GM18868 (cell line): ENCODE data around the gene ATP1A3.

Experiments
- ATAC-seq: cut with Tn5 transposase; IDR thresholded peaks from one replicate; pipeline ENCODE4 v1.9.1; 2021; ENCODE audit warnings: mild to moderate bottlenecking, moderate library complexity; ENCODE audit not compliant: unreplicated experiment

The ATP1A3 gene

DNA sequence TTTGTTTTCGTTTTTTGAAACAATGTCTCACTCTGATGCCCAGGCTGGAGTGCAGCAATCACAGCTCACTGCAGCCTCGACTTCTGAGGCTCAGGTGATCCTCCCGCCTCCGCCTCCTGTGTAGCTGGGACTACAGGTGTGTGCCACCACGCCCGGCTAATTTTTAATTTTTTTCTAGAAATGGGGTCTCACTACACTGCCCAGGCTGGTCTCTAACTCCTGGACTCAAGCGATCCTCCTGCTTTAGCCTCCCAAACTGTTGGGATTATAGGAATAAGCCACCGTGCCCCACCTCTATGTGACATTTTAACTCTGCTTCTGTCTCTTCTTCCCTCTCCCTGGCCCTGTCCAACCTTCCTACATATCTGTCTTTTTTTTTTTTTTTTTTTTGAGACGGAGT is 5.1 kb downstream of the ATP1A3 start:
- ATAC-seq = no peak

DNA sequence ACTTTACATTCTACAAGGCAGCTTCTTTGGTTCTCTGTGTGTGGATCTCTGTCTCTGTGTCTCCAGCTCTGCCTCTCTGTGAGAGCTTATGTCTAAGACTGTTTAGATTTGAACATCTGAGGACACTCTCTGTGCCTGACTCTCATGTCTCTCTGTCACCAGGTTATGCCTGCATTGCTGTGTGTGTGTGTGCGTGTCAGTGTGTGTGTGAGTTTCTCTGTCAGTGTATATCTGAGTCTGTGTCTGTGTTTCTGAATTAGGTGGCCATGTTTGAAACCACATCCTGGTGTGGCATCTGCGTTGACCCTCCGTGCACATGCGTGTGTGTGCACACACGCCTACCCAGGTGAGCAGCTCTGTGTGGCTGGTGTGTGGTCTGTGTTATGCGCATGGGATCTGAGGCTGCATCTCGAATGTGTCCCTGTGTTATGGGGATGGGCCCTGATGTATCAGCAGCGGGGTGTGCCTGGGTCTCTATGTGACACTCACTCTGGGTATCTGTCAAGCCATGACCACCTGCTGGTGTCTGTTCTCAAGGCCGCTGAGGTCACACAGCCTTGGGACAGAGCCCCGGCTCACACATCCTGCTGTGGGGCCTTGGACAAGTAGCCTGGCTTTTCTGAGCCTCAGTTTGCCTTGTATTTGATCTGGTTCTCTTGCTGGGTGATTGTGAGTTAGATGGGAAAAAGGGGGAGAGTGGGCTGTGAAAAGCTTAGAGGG is 6.7 kb downstream of the ATP1A3 start:
- no peak for ATAC-seq

GRCh38 chr19:41984961-41985360 is 9.1 kb downstream of the ATP1A3 start:
- ATAC-seq = no peak

- no peak for ATAC-seq
These were observed 12.3 kb downstream of the ATP1A3 start for GRCh38 chr19:41981724-41982123.

- no peak for ATAC-seq
These were observed 15.6 kb downstream of the ATP1A3 start for GRCh38 chr19:41978470-41978869.

- no peak for ATAC-seq
These were observed 16.1 kb downstream of the ATP1A3 start for GRCh38 chr19:41977916-41978315.

- no peak for ATAC-seq
These were observed 19.4 kb downstream of the ATP1A3 start for GRCh38 chr19:41974652-41975051.

- no peak for ATAC-seq
These were observed 22.7 kb downstream of the ATP1A3 start for GRCh38 chr19:41971363-41971762.

- no peak for ATAC-seq
These were observed 24.1 kb downstream of the ATP1A3 start for GRCh38 chr19:41969772-41970458.

- no peak for ATAC-seq
These were observed 25.1 kb downstream of the ATP1A3 start for GRCh38 chr19:41968751-41969595.

GRCh38 chr19:41967054-41967783 is 26.8 kb downstream of the ATP1A3 start:
- ATAC-seq = no peak

DNA sequence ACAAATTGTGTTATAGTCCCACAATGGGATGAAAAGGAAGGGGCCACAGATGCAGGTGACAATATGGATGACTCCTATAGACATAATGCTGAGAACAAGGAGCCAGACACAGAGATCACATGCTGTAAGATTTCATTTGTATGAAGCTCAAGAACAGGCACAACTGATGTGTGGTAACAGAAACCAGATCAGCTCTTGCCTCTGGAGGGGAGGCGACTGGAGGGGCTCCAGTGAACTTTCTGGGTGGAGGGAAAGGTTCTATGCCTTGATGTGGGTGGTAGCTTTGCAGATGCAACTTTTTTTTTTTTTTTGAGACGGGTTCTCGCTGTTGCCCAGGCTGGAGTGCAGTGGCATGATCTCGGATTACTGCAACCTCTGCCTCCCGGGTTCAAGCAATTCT is 28.9 kb downstream of the ATP1A3 start:
- no peak for ATAC-seq

GRCh38 chr19:41960973-41961372 is 33.1 kb downstream of the ATP1A3 start:
- no peak for ATAC-seq

DNA sequence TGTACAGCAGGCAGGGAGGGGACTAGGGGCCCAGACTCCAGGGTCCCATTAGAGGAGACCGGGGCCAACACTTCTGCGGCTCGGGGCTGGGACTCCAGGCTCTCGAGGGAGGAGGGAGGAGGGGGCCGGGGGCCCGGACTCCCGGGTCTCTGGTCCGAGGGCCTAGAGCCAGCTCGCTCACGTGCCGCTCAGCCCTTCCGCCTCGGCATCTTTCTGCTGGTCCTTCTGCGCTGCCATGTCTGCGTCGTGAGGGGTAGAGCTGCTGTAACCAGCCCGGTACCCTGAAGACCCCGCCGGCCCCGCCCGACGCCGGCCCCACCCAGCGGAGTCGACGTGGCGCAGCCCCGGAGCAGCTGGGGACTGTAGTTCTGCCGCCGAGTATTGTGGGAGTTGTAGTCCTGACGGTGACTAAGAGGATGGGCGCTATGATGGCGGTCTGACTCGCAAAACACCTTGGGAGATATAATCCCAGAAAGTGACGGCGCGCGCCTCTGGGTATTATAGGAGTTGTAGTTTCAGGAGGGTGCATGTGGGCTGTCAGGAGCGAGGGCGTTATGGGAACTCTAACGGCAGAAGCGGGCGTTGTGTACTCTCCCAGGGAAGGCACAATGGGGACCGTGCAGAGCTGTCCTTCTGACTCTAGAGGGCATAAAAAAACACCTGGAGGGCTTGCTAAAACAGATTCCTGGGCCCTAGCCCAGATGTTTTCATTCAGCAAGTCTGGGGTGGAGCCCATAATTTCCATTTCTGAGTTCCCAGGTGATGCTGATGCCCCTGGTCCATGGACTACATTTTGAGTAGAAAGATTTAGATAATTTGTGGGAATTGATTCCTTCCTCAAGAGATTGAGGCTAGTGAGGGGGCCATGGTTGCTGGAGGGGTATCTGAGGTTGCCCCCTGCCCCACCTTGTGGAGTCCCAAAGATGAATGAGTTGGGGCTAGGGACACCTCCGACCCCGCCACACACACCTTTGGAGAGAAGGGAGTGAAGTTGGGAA is 34.7 kb downstream of the ATP1A3 start, which contains the start of gene RABAC1:
TSS of gene RABAC1 (minus strand) at position 266 of the 998 bp plus-strand sequence. CDS start at position 237, 29 bp downstream.
- ATAC-seq = peak; percentile 87

GRCh38 chr19:41958367-41959055 is 35.5 kb downstream of the ATP1A3 start:
- ATAC-seq = peak; percentile 59

GRCh38 chr19:41957838-41958366 is 36.1 kb downstream of the ATP1A3 start:
- no peak for ATAC-seq

DNA sequence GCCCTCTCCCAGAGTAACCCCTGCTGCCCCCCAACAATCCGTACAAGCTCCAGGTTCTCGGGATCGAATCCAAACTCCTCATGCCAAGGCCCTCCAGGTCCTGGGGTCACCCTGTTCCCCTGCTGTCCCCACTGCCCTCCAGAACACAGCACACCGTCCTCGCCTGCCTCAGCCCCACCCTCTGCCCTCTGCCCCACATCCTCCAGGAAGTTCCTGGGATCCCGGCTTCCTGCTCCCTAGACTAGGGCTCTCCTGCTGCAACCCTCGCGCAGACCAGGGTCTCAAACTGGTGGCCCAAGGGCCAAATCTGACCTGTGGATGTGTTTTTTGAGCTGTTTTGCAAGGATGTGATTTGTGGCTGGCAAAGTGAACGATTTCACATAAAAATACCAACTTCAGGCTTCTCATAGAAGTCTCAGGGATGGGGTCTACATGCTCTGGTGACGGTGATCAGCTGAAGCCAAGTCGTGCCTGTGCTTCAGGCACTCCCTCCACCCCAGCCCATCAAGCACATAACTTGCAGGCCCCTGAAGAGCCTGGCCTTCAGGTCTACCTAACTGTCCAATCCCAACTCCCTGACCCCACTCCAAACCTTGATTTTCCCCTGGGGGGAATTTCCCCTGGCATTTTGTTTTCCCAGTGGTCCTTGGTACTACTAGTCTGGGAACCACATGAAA is 36.7 kb downstream of the ATP1A3 start:
- ATAC-seq = no peak

DNA sequence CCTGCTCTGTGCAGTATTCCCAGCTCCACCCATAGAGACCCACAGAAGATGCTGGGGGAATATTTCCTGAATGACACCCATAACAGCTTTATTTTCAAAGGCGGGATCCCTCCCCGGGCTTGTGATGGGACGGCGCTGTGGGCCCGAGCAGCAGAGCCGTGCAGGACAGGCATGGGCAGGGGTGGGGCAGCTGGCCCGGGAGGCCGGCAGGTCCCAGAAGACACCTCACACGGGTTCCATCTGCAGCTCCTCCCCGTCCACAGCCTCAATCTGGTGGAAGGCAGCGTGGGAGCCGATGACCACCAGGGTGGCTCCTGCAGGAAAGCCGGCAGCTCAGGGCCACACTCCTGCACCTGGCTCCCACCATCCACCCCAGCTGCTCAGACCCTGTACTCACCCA is 37.4 kb downstream of the ATP1A3 start:
- no peak for ATAC-seq
